Skin epidermis (tissue), 12 donors: ENCODE data around the gene RFPL2.
A peak's percentile ranks its signal among the peaks of the same experiment; 100 is the strongest.
"Not testable (repeated sequence)": the region's sequence is repeated elsewhere in the genome, so short reads cannot be mapped to it uniquely, and the experiment has no call there.

Source experiments
- H3K27ac ChIP-seq, 21 experiments: fragments of 200-600 bp; sonication (generic) in 11 of 21; one replicate each; pipeline ENCODE4 v1.5.0; 2020; ENCODE audit warnings: mild to moderate bottlenecking in 3 of 21, inconsistent platforms in 2 of 21, moderate library complexity in 2 of 21
- H3K4me3 ChIP-seq, 7 experiments: fragments of 200-600 bp; sonication (generic) in 2 of 7; one replicate each; pipeline ENCODE4 v1.5.0; 2020; ENCODE audit warnings: inconsistent platforms in 2 of 7, mild to moderate bottlenecking in 2 of 7, moderate library complexity in 1 of 7

Gene RFPL2

GRCh38 chr22:32206774-32207758, 2.2 kb upstream of the RFPL2 start:
- Histone ChIP-seq H3K4me3 (no peak overlapping the region), H3K27ac (no peak overlapping the region)

- Histone ChIP-seq H3K4me3 (no peak overlapping the region), H3K27ac (no peak overlapping the region)
Observed at GRCh38 chr22:32205974-32206773, 1.3 kb upstream of the RFPL2 start.

GRCh38 chr22:32204040-32204855, 625 bp downstream of the RFPL2 start:
- Histone ChIP-seq H3K4me3 (peak overlapping the region in 4 of 7 experiments; percentile 6 to 30 (median 14)), H3K27ac (no peak overlapping the region)

GRCh38 chr22:32203181-32204039, 1.5 kb downstream of the RFPL2 start:
- Histone ChIP-seq H3K27ac (no peak overlapping the region), H3K4me3 (peak overlapping the region in 3 of 7 experiments; percentile 1 to 18 (median 3))

GRCh38 chr22:32202539-32203180, 2.2 kb downstream of the RFPL2 start:
- peak overlapping the region in 4 of 7 experiments; percentile 1 to 18 (median 2) for H3K4me3 ChIP-seq
- H3K27ac ChIP-seq: no peak overlapping the region

- Histone ChIP-seq H3K27ac (no peak overlapping the region), H3K4me3 (no peak overlapping the region)
Observed at GRCh38 chr22:32202161-32202538, 2.7 kb downstream of the RFPL2 start.

GRCh38 chr22:32200752-32201151, 4.1 kb downstream of the RFPL2 start:
- H3K27ac ChIP-seq: no peak overlapping the region
- no peak overlapping the region for H3K4me3 ChIP-seq

GRCh38 chr22:32199961-32200360, 4.9 kb downstream of the RFPL2 start:
- H3K27ac ChIP-seq: no peak overlapping the region

GRCh38 chr22:32199341-32199740, 5.5 kb downstream of the RFPL2 start:
- no peak overlapping the region for H3K27ac ChIP-seq
- H3K4me3 ChIP-seq: no peak overlapping the region

More at GRCh38 chr22:32199961-32200360, 4.9 kb downstream of the RFPL2 start:
- no peak overlapping the region for H3K4me3 ChIP-seq

GRCh38 chr22:32197553-32198226, 7.2 kb downstream of the RFPL2 start:
- not testable (repeated sequence) for H3K27ac ChIP-seq, H3K4me3 ChIP-seq

GRCh38 chr22:32195900-32196299, 9.0 kb downstream of the RFPL2 start:
- H3K4me3 ChIP-seq, H3K27ac ChIP-seq: not testable (repeated sequence)

- not testable (repeated sequence) for H3K4me3 ChIP-seq, H3K27ac ChIP-seq
Observed at GRCh38 chr22:32193346-32193745, 11.5 kb downstream of the RFPL2 start.

GRCh38 chr22:32191021-32191420, 13.9 kb downstream of the RFPL2 start:
- H3K4me3 ChIP-seq, H3K27ac ChIP-seq: not testable (repeated sequence)

- no peak overlapping the region for H3K27ac ChIP-seq
- H3K4me3 ChIP-seq: no peak overlapping the region
Observed at GRCh38 chr22:32185821-32186220, 19.1 kb downstream of the RFPL2 start.

- no peak overlapping the region for H3K4me3 ChIP-seq
- H3K27ac ChIP-seq: no peak overlapping the region
Observed at GRCh38 chr22:32183625-32184024, 21.2 kb downstream of the RFPL2 start.

GRCh38 chr22:32181043-32181442, 23.8 kb downstream of the RFPL2 start:
- H3K27ac ChIP-seq: no peak overlapping the region

GRCh38 chr22:32177221-32177765, 27.6 kb downstream of the RFPL2 start:
- Histone ChIP-seq H3K27ac (no peak overlapping the region), H3K4me3 (no peak overlapping the region)

More at GRCh38 chr22:32181043-32181442, 23.8 kb downstream of the RFPL2 start:
- H3K4me3 ChIP-seq: no peak overlapping the region
